Nucleus accumbens (tissue), 56 donors: Measurements from ENCODE around the gene HOXC9.

Experiments used
- DNase-seq, 56 donors: peaks; one replicate each; lab custom pipeline; 2025; lab: John Stamatoyannopoulos, UW

Gene HOXC9

GRCh38 chr12:53974084-53975063, 25.6 kb upstream of the HOXC9 start, which contains the start of gene HOTAIR:
HOTAIR (minus strand) TSS chr12:53974954.
- DNase-seq, result no peak

- DNase-seq, result no peak
Measured at GRCh38 chr12:53975064-53975471, 24.9 kb upstream of the HOXC9 start.

- no peak for DNase-seq
Measured at GRCh38 chr12:53975479-53976152, 24.3 kb upstream of the HOXC9 start.

- DNase-seq, result no peak
Measured at GRCh38 chr12:53976172-53976822, 23.7 kb upstream of the HOXC9 start.

GRCh38 chr12:53976823-53977595, 23.0 kb upstream of the HOXC9 start:
- DNase-seq, result no peak

- no peak for DNase-seq
Measured at GRCh38 chr12:53977596-53978445, 22.1 kb upstream of the HOXC9 start.

GRCh38 chr12:53978477-53979356, 21.2 kb upstream of the HOXC9 start:
- DNase-seq, result no peak

GRCh38 chr12:53980104-53980801, 19.7 kb upstream of the HOXC9 start:
- DNase-seq, result no peak

GRCh38 chr12:53980802-53981496, 19.0 kb upstream of the HOXC9 start:
- DNase-seq, result no peak

- no peak for DNase-seq
Measured at GRCh38 chr12:53981634-53982565, 18.1 kb upstream of the HOXC9 start.

GRCh38 chr12:53982648-53983567, 17.1 kb upstream of the HOXC9 start:
- no peak for DNase-seq

- no peak for DNase-seq
Measured at GRCh38 chr12:53983568-53983949, 16.4 kb upstream of the HOXC9 start.

GRCh38 chr12:53983950-53984572, 15.9 kb upstream of the HOXC9 start:
- DNase-seq, result no peak

GRCh38 chr12:53984901-53985691, 14.9 kb upstream of the HOXC9 start, which contains the start of gene HOXC10:
HOXC10 (plus strand) TSS chr12:53985146; CDS start chr12:53985260, 114 bp downstream.
- DNase-seq, result peak in 24 of 56 donors; percentile 1 to 66 (median 14)
